ENCODE results near the gene LMTK2. TPM values are rescaled to one million over a fixed set of nuclear protein-coding genes. Genes with fewer than 3 reads are reported as not detected.

Gene LMTK2
- total and polyA plus RNA-seq, 5 donors from 2014 or later: 2.0 to 28.9 (median 3.0) TPM

GRCh38 chr7:98203261-98203963, 96.8 kb downstream of the LMTK2 start:
- no peaks in the 10 kb centered on the region for H3K27me3 Mint-ChIP-seq
- peak overlapping the region in 3 of 4 donors; percentile 47 to 56 (median 50) for H3K4me3 Mint-ChIP-seq
- DNase-seq (no peak), ATAC-seq (ENCODE audit: low read depth in 2 of 2) (no peak)
- H3K36me3 ChIP-seq (ENCODE audit: control insufficient read depth, insufficient read depth, low read length): peaks cover 35% of the 10 kb centered on the region
- H3K36me3 Mint-ChIP-seq: peaks cover 31% of the 10 kb centered on the region
- H3K4me3 ChIP-seq (ENCODE audit: low read depth, low read length): no peak overlapping the region
- peaks cover 42% of the 10 kb centered on the region for H3K4me1 ChIP-seq (ENCODE audit: control insufficient read depth, insufficient read depth, low read length, poor library complexity, severe bottlenecking)
- peaks cover 29 to 61% (median 37%) of the 10 kb centered on the region in 4 donors for H3K4me1 Mint-ChIP-seq
- peak overlapping the region; percentile 48 for H3K27ac ChIP-seq (ENCODE audit: insufficient read depth, low read length, poor library complexity, severe bottlenecking)
- H3K9me3 Mint-ChIP-seq: peaks cover 0 to 6% (median 3%) of the 10 kb centered on the region in 7 donors
- H3K27me3 ChIP-seq (ENCODE audit: control insufficient read depth, insufficient read depth, low read length): no peaks in the 10 kb centered on the region
- H3K27ac Mint-ChIP-seq: peak overlapping the region; percentile 82 to 98 (median 86)
- no peaks in the 10 kb centered on the region for H3K9me3 ChIP-seq (ENCODE audit: control insufficient read depth in 2 of 2, low read length in 2 of 2)

DNA sequence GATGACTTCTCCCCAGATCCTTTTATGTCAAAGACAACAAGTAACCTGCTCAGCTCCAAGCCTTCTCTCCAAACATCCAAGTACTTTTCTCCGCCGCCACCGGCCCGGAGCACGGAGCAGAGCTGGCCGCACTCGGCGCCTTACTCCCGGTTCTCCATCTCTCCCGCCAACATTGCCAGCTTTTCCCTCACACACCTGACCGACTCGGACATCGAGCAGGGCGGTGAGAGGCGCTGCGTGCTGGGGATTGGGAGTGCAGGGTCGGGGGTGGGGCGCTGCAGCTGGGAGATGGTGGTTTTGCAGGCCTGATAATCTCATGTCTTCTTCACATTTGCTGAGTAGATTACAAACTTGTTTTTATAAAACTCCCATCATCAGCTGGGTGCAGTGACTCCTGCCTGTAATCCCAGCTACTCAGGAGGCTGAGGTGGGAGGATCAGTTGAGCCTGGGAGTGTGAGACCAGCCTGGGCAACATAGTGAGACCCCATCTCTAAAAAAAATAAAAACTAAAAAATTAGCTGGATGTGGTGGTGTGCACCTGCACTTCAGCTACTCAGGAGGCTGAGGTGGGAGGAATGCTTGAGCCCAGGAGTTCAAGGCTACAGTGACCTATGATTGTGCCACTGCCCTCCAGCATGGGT, 97.4 kb downstream of the LMTK2 start:
- no peak overlapping the region for H3K4me3 ChIP-seq (ENCODE audit: low read depth, low read length)
- no peak for ATAC-seq (ENCODE audit: low read depth in 2 of 2)
- H3K4me1 Mint-ChIP-seq: peaks cover 29 to 58% (median 35%) of the 10 kb centered on the region in 4 donors

GRCh38 chr7:98204670-98205069, 98.0 kb downstream of the LMTK2 start:
- no peak overlapping the region for H3K4me3 ChIP-seq (ENCODE audit: low read depth, low read length)
- Mint-ChIP-seq H3K36me3 (peaks cover 25% of the 10 kb centered on the region), H3K4me1 (peaks cover 29 to 55% (median 33%) of the 10 kb centered on the region in 4 donors), H3K9me3 (peaks cover 0 to 3% (median 0%) of the 10 kb centered on the region in 7 donors), H3K27ac (peak overlapping the region in 1 of 3 donors; percentile 63), H3K27me3 (no peaks in the 10 kb centered on the region), H3K4me3 (peak overlapping the region in 2 of 4 donors; percentile 26 to 71)
- H3K27me3 ChIP-seq (ENCODE audit: control insufficient read depth, insufficient read depth, low read length): no peaks in the 10 kb centered on the region
- no peak overlapping the region for H3K27ac ChIP-seq (ENCODE audit: insufficient read depth, low read length, poor library complexity, severe bottlenecking)
- DNase-seq: no peak
- peaks cover 32% of the 10 kb centered on the region for H3K36me3 ChIP-seq (ENCODE audit: control insufficient read depth, insufficient read depth, low read length)
- ATAC-seq (ENCODE audit: low read depth in 2 of 2): no peak
- no peaks in the 10 kb centered on the region for H3K9me3 ChIP-seq (ENCODE audit: control insufficient read depth in 2 of 2, low read length in 2 of 2)
- H3K4me1 ChIP-seq (ENCODE audit: control insufficient read depth, insufficient read depth, low read length, poor library complexity, severe bottlenecking): peaks cover 42% of the 10 kb centered on the region

More for the DNA sequence above, 97.4 kb downstream of the LMTK2 start:
- peaks cover 28% of the 10 kb centered on the region for H3K36me3 Mint-ChIP-seq
- H3K27me3 Mint-ChIP-seq: no peaks in the 10 kb centered on the region
- Histone ChIP-seq H3K27me3 (ENCODE audit: control insufficient read depth, insufficient read depth, low read length) (no peaks in the 10 kb centered on the region), H3K4me1 (ENCODE audit: control insufficient read depth, insufficient read depth, low read length, poor library complexity, severe bottlenecking) (peaks cover 42% of the 10 kb centered on the region), H3K27ac (ENCODE audit: insufficient read depth, low read length, poor library complexity, severe bottlenecking) (no peak overlapping the region), H3K9me3 (ENCODE audit: control insufficient read depth in 2 of 2, low read length in 2 of 2) (no peaks in the 10 kb centered on the region), H3K36me3 (ENCODE audit: control insufficient read depth, insufficient read depth, low read length) (peaks cover 32% of the 10 kb centered on the region)
- H3K4me3 Mint-ChIP-seq: peak overlapping the region in 3 of 4 donors; percentile 47 to 56 (median 50)
- peaks cover 0 to 3% (median 2%) of the 10 kb centered on the region in 7 donors for H3K9me3 Mint-ChIP-seq
- peak overlapping the region; percentile 29 to 98 (median 86) for H3K27ac Mint-ChIP-seq
- DNase-seq: no peak

DNA sequence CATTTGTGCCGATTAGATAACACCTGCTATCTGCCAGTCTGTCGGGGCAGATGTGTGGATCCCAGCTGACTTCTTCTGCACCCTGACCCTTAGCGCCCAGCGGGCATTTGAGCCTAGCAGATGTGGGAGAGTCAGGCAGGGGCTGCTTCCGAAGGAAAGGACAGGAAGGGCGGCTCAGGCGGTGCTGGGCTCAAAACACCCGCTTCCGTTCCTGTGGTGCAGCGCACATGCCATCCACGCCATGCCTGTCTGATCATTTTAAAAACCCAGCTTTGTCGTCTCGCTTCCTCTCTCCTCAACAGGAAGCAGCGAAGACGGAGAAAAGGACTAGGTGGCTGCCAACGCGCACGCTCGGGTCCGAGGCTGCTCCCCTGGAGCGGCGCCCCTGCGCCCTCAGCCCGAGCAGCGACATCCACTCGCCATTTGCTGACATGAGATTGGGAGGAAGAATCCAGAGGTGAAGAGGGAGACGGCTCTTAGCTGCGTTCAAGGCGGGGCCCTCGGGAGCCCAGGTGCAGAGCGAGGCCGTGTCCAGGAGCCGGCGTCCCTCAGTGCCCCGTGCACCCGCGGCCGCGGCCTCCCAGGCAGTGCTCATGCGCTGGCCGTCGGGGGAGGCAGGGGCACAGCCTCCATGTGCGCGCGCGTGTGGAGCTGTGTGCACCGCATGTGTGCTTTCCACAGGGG, 98.6 kb downstream of the LMTK2 start:
- H3K4me3 Mint-ChIP-seq: peak overlapping the region in 1 of 4 donors; percentile 48
- ATAC-seq (ENCODE audit: low read depth in 2 of 2): no peak
- H3K4me1 Mint-ChIP-seq: peaks cover 24 to 50% (median 28%) of the 10 kb centered on the region in 4 donors
- H3K4me3 ChIP-seq (ENCODE audit: low read depth, low read length): no peak overlapping the region
- H3K27me3 Mint-ChIP-seq: no peaks in the 10 kb centered on the region
- H3K9me3 ChIP-seq (ENCODE audit: control insufficient read depth in 2 of 2, low read length in 2 of 2): no peaks in the 10 kb centered on the region
- H3K27ac Mint-ChIP-seq: no peak overlapping the region
- no peaks in the 10 kb centered on the region for H3K27me3 ChIP-seq (ENCODE audit: control insufficient read depth, insufficient read depth, low read length)
- peaks cover 0 to 1% (median 0%) of the 10 kb centered on the region in 7 donors for H3K9me3 Mint-ChIP-seq
- H3K27ac ChIP-seq (ENCODE audit: insufficient read depth, low read length, poor library complexity, severe bottlenecking): no peak overlapping the region
- H3K4me1 ChIP-seq (ENCODE audit: control insufficient read depth, insufficient read depth, low read length, poor library complexity, severe bottlenecking): peaks cover 40% of the 10 kb centered on the region
- peaks cover 23% of the 10 kb centered on the region for H3K36me3 Mint-ChIP-seq
- no peak for DNase-seq
- peaks cover 32% of the 10 kb centered on the region for H3K36me3 ChIP-seq (ENCODE audit: control insufficient read depth, insufficient read depth, low read length)

DNA sequence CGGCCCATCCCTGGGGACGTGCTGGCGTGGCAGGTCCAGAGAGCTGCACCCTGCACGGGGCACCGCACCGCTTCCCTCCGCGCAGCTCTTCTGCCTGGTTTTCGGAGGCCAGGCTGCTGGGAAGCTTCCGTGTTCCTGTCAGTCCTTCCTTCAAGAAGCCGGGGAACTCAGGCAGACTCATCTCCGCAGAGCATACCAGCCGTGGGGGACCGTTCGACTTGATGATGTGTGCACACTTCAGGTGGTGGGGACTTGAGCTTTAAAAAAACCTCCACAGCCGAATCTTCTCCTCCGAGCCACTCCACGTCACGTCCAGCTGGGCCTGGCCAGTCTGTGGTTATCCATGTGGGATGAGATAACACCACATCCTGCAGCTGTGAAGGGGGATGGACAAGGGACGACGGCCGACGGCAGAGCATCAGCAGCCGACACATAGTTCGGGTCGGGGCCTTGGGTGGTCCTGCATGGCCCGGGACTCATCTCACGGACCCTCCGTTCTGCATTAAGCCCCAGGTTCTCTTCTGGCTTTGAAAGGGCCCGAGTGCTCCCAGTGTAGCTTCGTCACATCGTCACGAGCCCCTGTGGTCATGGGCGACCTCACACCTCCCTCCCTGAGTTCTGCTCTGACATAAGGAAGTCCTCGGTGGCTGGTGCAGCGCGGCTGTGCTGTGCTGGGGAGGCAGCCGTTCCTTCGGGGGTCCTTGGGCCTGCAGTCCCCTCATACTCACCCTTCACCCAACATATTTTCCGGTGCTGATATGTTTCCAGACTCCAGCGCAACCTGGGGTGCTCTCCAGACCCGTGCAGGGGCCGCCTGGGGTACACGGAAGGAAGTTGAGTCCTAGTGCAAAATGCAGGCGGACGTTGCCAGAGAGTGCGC, 100.0 kb downstream of the LMTK2 start:
- Mint-ChIP-seq H3K4me1 (peaks cover 13 to 38% (median 17%) of the 10 kb centered on the region in 4 donors), H3K27ac (no peak overlapping the region), H3K36me3 (peaks cover 23% of the 10 kb centered on the region), H3K4me3 (no peak overlapping the region), H3K27me3 (no peaks in the 10 kb centered on the region), H3K9me3 (peaks cover 0 to 1% (median 0%) of the 10 kb centered on the region in 7 donors)
- ATAC-seq (ENCODE audit: low read depth in 2 of 2) (no peak), DNase-seq (no peak)
- Histone ChIP-seq H3K9me3 (ENCODE audit: control insufficient read depth in 2 of 2, low read length in 2 of 2) (no peaks in the 10 kb centered on the region), H3K27ac (ENCODE audit: insufficient read depth, low read length, poor library complexity, severe bottlenecking) (no peak overlapping the region), H3K36me3 (ENCODE audit: control insufficient read depth, insufficient read depth, low read length) (peaks cover 32% of the 10 kb centered on the region), H3K4me3 (ENCODE audit: low read depth, low read length) (no peak overlapping the region), H3K27me3 (ENCODE audit: control insufficient read depth, insufficient read depth, low read length) (no peaks in the 10 kb centered on the region), H3K4me1 (ENCODE audit: control insufficient read depth, insufficient read depth, low read length, poor library complexity, severe bottlenecking) (peaks cover 35% of the 10 kb centered on the region)

DNA sequence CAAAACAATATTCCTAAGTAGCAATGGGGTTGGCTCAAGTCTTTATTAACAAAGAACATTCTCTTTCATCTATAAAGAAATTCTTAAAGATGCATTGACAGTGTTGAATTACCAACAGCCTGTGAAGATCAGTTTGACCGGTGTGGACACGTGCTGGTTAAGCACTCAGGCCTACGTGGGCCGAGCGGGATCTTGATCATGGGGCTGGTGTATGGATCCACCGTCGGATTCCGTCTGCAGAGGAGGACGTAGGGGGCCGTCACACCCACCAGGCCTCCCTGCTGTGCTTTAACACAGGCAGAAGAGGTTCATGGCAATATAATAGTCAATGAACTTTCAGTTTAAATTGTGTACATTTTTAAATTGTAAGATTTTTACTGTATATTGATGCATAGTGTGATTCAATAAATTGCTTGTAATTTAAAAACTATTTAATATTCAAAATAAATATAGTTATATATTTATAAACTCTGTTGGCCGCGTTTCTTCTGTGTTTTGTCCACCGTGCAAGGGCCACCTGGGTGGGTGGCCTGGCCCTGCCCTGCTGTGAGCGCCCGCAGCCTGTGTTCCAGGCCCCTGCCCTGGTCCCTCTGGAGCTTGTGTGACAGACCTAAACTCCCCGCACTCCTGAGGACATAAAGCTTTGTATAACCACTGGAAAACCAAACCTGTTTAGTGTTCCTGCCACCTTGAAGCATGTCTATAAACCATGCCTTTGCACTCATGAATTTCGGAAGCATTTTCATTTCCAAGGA, 102.7 kb downstream of the LMTK2 start:
- ATAC-seq (ENCODE audit: low read depth in 2 of 2) (no peak), DNase-seq (no peak)
- H3K4me3 Mint-ChIP-seq: peak overlapping the region in 3 of 4 donors; percentile 71 to 81 (median 78)

More for the DNA sequence above, 102.7 kb downstream of the LMTK2 start:
- Mint-ChIP-seq H3K36me3 (peaks cover 16% of the 10 kb centered on the region), H3K4me1 (peaks cover 0 to 19% (median 6%) of the 10 kb centered on the region in 4 donors), H3K27me3 (no peaks in the 10 kb centered on the region), H3K9me3 (no peaks in the 10 kb centered on the region), H3K27ac (peak overlapping the region; percentile 25 to 76 (median 74))
- H3K27ac ChIP-seq (ENCODE audit: insufficient read depth, low read length, poor library complexity, severe bottlenecking): no peak overlapping the region
- H3K4me3 ChIP-seq (ENCODE audit: low read depth, low read length): no peak overlapping the region
- H3K9me3 ChIP-seq (ENCODE audit: control insufficient read depth in 2 of 2, low read length in 2 of 2): no peaks in the 10 kb centered on the region
- H3K27me3 ChIP-seq (ENCODE audit: control insufficient read depth, insufficient read depth, low read length): no peaks in the 10 kb centered on the region
- peaks cover 26% of the 10 kb centered on the region for H3K36me3 ChIP-seq (ENCODE audit: control insufficient read depth, insufficient read depth, low read length)
- H3K4me1 ChIP-seq (ENCODE audit: control insufficient read depth, insufficient read depth, low read length, poor library complexity, severe bottlenecking): peaks cover 9% of the 10 kb centered on the region

Data from CD4-positive, CD25-positive, alpha-beta regulatory T cell (primary cell).